Fibroblast of lung (primary cell): Measurements from ENCODE around the gene SFN.

Experiments used
- EZH2 ChIP-seq: IDR thresholded peaks from 2 replicates; pipeline ENCODE4 v1.5.1; 2012; ENCODE audit warnings: low read length, control low read depth, mild to moderate bottlenecking; ENCODE audit errors: missing control alignments
- TF ChIP-seq, protein P1 (sequence below), 2 donors: IDR thresholded peaks in 1 of 2; conservative IDR thresholded peaks in 1 of 2; 1 replicate in 1 of 2; 2 replicates in 1 of 2; pipeline ENCODE4 v1.5.1; 2011 to 2012; ENCODE audit warnings: low read length in 2 of 2, control low read depth in 1 of 2, inconsistent platforms in 1 of 2, low read depth in 1 of 2, mild to moderate bottlenecking in 1 of 2

GRCh38 chr1:26838474-26839338, 24.2 kb upstream of the SFN start:
- TF ChIP-seq EZH2, result no peak
- TF ChIP-seq, protein P1, sequence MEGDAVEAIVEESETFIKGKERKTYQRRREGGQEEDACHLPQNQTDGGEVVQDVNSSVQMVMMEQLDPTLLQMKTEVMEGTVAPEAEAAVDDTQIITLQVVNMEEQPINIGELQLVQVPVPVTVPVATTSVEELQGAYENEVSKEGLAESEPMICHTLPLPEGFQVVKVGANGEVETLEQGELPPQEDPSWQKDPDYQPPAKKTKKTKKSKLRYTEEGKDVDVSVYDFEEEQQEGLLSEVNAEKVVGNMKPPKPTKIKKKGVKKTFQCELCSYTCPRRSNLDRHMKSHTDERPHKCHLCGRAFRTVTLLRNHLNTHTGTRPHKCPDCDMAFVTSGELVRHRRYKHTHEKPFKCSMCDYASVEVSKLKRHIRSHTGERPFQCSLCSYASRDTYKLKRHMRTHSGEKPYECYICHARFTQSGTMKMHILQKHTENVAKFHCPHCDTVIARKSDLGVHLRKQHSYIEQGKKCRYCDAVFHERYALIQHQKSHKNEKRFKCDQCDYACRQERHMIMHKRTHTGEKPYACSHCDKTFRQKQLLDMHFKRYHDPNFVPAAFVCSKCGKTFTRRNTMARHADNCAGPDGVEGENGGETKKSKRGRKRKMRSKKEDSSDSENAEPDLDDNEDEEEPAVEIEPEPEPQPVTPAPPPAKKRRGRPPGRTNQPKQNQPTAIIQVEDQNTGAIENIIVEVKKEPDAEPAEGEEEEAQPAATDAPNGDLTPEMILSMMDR (conservative IDR thresholded peaks at IDR 0.05 in 1 of 2, IDR thresholded peaks at IDR 0.05 in 1 of 2; ENCODE audit: low read depth in 1 of 2, low read length in 2 of 2), result no peak
